Stimulated activated CD4-positive, alpha-beta T cell treated with anti-CD3 and anti-CD28 coated beads, Interleukin-1b, Interleukin-23, amount 100 ng/mL, for 48 hours (primary cell): Measurements from ENCODE around the gene MRPS23.

Source experiments
- DNase-seq: peaks from one replicate; pipeline ENCODE4 v3.0.0-alpha.2; 2020

The MRPS23 gene

GRCh38 chr17:57834146-57834741, 15.6 kb downstream of the MRPS23 start:
- DNase-seq, result no peak

- DNase-seq, result peak; percentile 64
Observed at GRCh38 chr17:57833179-57833939, 16.5 kb downstream of the MRPS23 start.

- no peak for DNase-seq
Observed at GRCh38 chr17:57832314-57833178, 17.3 kb downstream of the MRPS23 start.

- no peak for DNase-seq
Observed at GRCh38 chr17:57830880-57831279, 19.0 kb downstream of the MRPS23 start.

GRCh38 chr17:57823469-57824401, 26.1 kb downstream of the MRPS23 start:
- no peak for DNase-seq

- no peak for DNase-seq
Observed at GRCh38 chr17:57819867-57820266, 30.0 kb downstream of the MRPS23 start.

GRCh38 chr17:57819285-57819684, 30.6 kb downstream of the MRPS23 start:
- DNase-seq, result no peak

- DNase-seq, result no peak
Observed at GRCh38 chr17:57818066-57818465, 31.8 kb downstream of the MRPS23 start.

- no peak for DNase-seq
Observed at GRCh38 chr17:57817299-57817698, 32.5 kb downstream of the MRPS23 start.

GRCh38 chr17:57814421-57814820, 35.4 kb downstream of the MRPS23 start:
- DNase-seq, result no peak

GRCh38 chr17:57811638-57812280, 38.1 kb downstream of the MRPS23 start:
- DNase-seq, result no peak

- no peak for DNase-seq
Observed at GRCh38 chr17:57810721-57811637, 38.9 kb downstream of the MRPS23 start.

GRCh38 chr17:57809879-57810278, 40.0 kb downstream of the MRPS23 start:
- DNase-seq, result no peak

- DNase-seq, result no peak
Observed at GRCh38 chr17:57808882-57809281, 41.0 kb downstream of the MRPS23 start.

GRCh38 chr17:57806167-57806830, 43.5 kb downstream of the MRPS23 start:
- DNase-seq, result no peak

GRCh38 chr17:57803021-57803420, 46.8 kb downstream of the MRPS23 start:
- no peak for DNase-seq

GRCh38 chr17:57801044-57801711, 48.7 kb downstream of the MRPS23 start:
- DNase-seq, result no peak

GRCh38 chr17:57794841-57795240, 55.0 kb downstream of the MRPS23 start:
- DNase-seq, result no peak

GRCh38 chr17:57788725-57789124, 61.1 kb downstream of the MRPS23 start:
- DNase-seq, result no peak

GRCh38 chr17:57785022-57785421, 64.8 kb downstream of the MRPS23 start:
- DNase-seq, result no peak
